ENCODE measurements around the gene CMPK2.
A peak's percentile ranks its signal among the peaks of the same experiment; 100 is the strongest.

Gene CMPK2

GRCh38 chr2:6896930-6897759 is 31.4 kb upstream of the CMPK2 start:
- peak; percentile 81 for FAIRE-seq
- TF ChIP-seq TAF1 (IDR thresholded peaks at IDR 0.05; ENCODE audit: borderline replicate concordance, low read depth, low read length): no peak
- TF ChIP-seq POLR2AphosphoS5 (IDR thresholded peaks at IDR 0.05; ENCODE audit: low read depth, low read length): no peak
- TF ChIP-seq POLR2A (IDR thresholded peaks at IDR 0.05; ENCODE audit: low read depth, low read length): no peak
- DNase-seq (ENCODE audit: insufficient read length): no peak

- TF ChIP-seq POLR2A (IDR thresholded peaks at IDR 0.05; ENCODE audit: low read depth, low read length) (no peak), TAF1 (IDR thresholded peaks at IDR 0.05; ENCODE audit: borderline replicate concordance, low read depth, low read length) (no peak), POLR2AphosphoS5 (IDR thresholded peaks at IDR 0.05; ENCODE audit: low read depth, low read length) (no peak)
- FAIRE-seq: no peak
- no peak for DNase-seq (ENCODE audit: insufficient read length)
Observed at GRCh38 chr2:6893876-6894482, 28.3 kb upstream of the CMPK2 start.

- FAIRE-seq (no peak), DNase-seq (ENCODE audit: insufficient read length) (no peak)
- no peak for TF ChIP-seq POLR2AphosphoS5 (IDR thresholded peaks at IDR 0.05; ENCODE audit: low read depth, low read length)
- TF ChIP-seq TAF1 (IDR thresholded peaks at IDR 0.05; ENCODE audit: borderline replicate concordance, low read depth, low read length): no peak
- no peak for TF ChIP-seq POLR2A (IDR thresholded peaks at IDR 0.05; ENCODE audit: low read depth, low read length)
Observed at GRCh38 chr2:6888724-6889123, 23.0 kb upstream of the CMPK2 start.

GRCh38 chr2:6887751-6888192 is 22.1 kb upstream of the CMPK2 start:
- FAIRE-seq (no peak), DNase-seq (ENCODE audit: insufficient read length) (no peak)
- TF ChIP-seq TAF1 (IDR thresholded peaks at IDR 0.05; ENCODE audit: borderline replicate concordance, low read depth, low read length): no peak
- no peak for TF ChIP-seq POLR2A (IDR thresholded peaks at IDR 0.05; ENCODE audit: low read depth, low read length)
- no peak for TF ChIP-seq POLR2AphosphoS5 (IDR thresholded peaks at IDR 0.05; ENCODE audit: low read depth, low read length)

GRCh38 chr2:6885968-6886367 is 20.3 kb upstream of the CMPK2 start:
- DNase-seq (ENCODE audit: insufficient read length): no peak
- no peak for FAIRE-seq
- TF ChIP-seq POLR2AphosphoS5 (IDR thresholded peaks at IDR 0.05; ENCODE audit: low read depth, low read length) (no peak), POLR2A (IDR thresholded peaks at IDR 0.05; ENCODE audit: low read depth, low read length) (no peak), TAF1 (IDR thresholded peaks at IDR 0.05; ENCODE audit: borderline replicate concordance, low read depth, low read length) (no peak)

GRCh38 chr2:6885551-6885950 is 19.8 kb upstream of the CMPK2 start:
- TF ChIP-seq POLR2AphosphoS5 (IDR thresholded peaks at IDR 0.05; ENCODE audit: low read depth, low read length) (no peak), POLR2A (IDR thresholded peaks at IDR 0.05; ENCODE audit: low read depth, low read length) (no peak), TAF1 (IDR thresholded peaks at IDR 0.05; ENCODE audit: borderline replicate concordance, low read depth, low read length) (no peak)
- no peak for DNase-seq (ENCODE audit: insufficient read length)
- FAIRE-seq: no peak

GRCh38 chr2:6883448-6884122 is 17.9 kb upstream of the CMPK2 start:
- TF ChIP-seq TAF1 (IDR thresholded peaks at IDR 0.05; ENCODE audit: borderline replicate concordance, low read depth, low read length) (no peak), POLR2A (IDR thresholded peaks at IDR 0.05; ENCODE audit: low read depth, low read length) (no peak), POLR2AphosphoS5 (IDR thresholded peaks at IDR 0.05; ENCODE audit: low read depth, low read length) (no peak)
- no peak for DNase-seq (ENCODE audit: insufficient read length)
- FAIRE-seq: no peak

- DNase-seq (ENCODE audit: insufficient read length) (no peak), FAIRE-seq (peak; percentile 73)
- no peak for TF ChIP-seq POLR2AphosphoS5 (IDR thresholded peaks at IDR 0.05; ENCODE audit: low read depth, low read length)
- no peak for TF ChIP-seq POLR2A (IDR thresholded peaks at IDR 0.05; ENCODE audit: low read depth, low read length)
- no peak for TF ChIP-seq TAF1 (IDR thresholded peaks at IDR 0.05; ENCODE audit: borderline replicate concordance, low read depth, low read length)
Observed at GRCh38 chr2:6881516-6881915, 15.8 kb upstream of the CMPK2 start.

GRCh38 chr2:6881046-6881445 is 15.3 kb upstream of the CMPK2 start:
- TF ChIP-seq POLR2A (IDR thresholded peaks at IDR 0.05; ENCODE audit: low read depth, low read length) (no peak), POLR2AphosphoS5 (IDR thresholded peaks at IDR 0.05; ENCODE audit: low read depth, low read length) (no peak), TAF1 (IDR thresholded peaks at IDR 0.05; ENCODE audit: borderline replicate concordance, low read depth, low read length) (no peak)
- no peak for DNase-seq (ENCODE audit: insufficient read length)
- no peak for FAIRE-seq

- peak; percentile 65 for FAIRE-seq
- no peak for TF ChIP-seq TAF1 (IDR thresholded peaks at IDR 0.05; ENCODE audit: borderline replicate concordance, low read depth, low read length)
- no peak for TF ChIP-seq POLR2A (IDR thresholded peaks at IDR 0.05; ENCODE audit: low read depth, low read length)
- TF ChIP-seq POLR2AphosphoS5 (IDR thresholded peaks at IDR 0.05; ENCODE audit: low read depth, low read length): no peak
- no peak for DNase-seq (ENCODE audit: insufficient read length)
Observed at GRCh38 chr2:6880200-6880733, 14.6 kb upstream of the CMPK2 start.

- DNase-seq (ENCODE audit: insufficient read length) (no peak), FAIRE-seq (no peak)
Observed at GRCh38 chr2:6879011-6879410, 13.3 kb upstream of the CMPK2 start.

More at GRCh38 chr2:6879011-6879410, 13.3 kb upstream of the CMPK2 start:
- TF ChIP-seq POLR2AphosphoS5 (IDR thresholded peaks at IDR 0.05; ENCODE audit: low read depth, low read length) (no peak), TAF1 (IDR thresholded peaks at IDR 0.05; ENCODE audit: borderline replicate concordance, low read depth, low read length) (no peak), POLR2A (IDR thresholded peaks at IDR 0.05; ENCODE audit: low read depth, low read length) (no peak)

All from GM12892 (cell line).